ENCODE results near the gene ADAMTS6. TPM values are rescaled to one million over a fixed set of nuclear protein-coding genes. Genes with fewer than 3 reads are reported as not detected.

The ADAMTS6 gene
- total RNA-seq, 6 donors from 2014 or later = 2.2 to 19.4 (median 6.5) TPM

DNA sequence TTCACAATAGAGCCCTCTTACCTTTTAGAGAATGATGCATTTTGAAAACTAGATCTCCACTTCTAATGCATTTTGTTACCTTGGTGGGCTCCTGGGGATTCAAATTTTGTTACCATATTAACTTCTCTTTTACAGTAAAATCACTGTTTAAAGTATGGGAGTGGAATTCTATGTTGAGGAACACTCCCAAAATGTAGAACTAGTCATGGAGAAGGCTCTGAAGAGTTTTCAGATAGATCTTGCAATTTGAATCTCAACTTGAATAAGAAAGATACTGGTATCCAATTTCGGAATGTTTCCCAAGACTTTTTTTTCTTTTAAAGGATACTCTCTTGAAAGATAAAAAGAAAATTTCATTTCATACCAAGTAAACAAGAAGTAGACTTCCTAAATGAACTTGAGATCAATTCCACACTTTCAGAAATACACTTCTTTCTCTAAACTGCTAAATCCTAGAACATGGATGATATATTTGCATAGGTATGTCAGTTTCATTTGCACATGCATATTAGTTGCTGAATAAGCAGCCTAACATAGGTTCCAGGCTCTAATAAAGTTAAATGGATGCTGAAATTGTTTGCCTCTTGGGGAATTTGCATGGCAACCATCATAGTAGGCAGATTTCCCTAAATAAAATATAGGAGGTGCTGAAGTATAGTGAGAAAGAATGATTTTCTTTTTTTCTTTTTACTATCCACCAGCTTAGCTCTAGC lies 205.4 kb downstream of the ADAMTS6 start:
- DNase-seq = no peak
- no peak for ATAC-seq (ENCODE audit: low FRiP score in 2 of 2)
- H3K27me3 ChIP-seq = no peaks in the 10 kb centered on the region
- H3K9me3 ChIP-seq = no peaks in the 10 kb centered on the region
- no peak for TF ChIP-seq POLR2A (IDR thresholded peaks at IDR 0.05)
- TF ChIP-seq, protein P1, sequence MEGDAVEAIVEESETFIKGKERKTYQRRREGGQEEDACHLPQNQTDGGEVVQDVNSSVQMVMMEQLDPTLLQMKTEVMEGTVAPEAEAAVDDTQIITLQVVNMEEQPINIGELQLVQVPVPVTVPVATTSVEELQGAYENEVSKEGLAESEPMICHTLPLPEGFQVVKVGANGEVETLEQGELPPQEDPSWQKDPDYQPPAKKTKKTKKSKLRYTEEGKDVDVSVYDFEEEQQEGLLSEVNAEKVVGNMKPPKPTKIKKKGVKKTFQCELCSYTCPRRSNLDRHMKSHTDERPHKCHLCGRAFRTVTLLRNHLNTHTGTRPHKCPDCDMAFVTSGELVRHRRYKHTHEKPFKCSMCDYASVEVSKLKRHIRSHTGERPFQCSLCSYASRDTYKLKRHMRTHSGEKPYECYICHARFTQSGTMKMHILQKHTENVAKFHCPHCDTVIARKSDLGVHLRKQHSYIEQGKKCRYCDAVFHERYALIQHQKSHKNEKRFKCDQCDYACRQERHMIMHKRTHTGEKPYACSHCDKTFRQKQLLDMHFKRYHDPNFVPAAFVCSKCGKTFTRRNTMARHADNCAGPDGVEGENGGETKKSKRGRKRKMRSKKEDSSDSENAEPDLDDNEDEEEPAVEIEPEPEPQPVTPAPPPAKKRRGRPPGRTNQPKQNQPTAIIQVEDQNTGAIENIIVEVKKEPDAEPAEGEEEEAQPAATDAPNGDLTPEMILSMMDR (IDR thresholded peaks at IDR 0.05) = no peak
- no peak for TF ChIP-seq POLR2AphosphoS5 (IDR thresholded peaks at IDR 0.05)
- TF ChIP-seq EP300 (IDR thresholded peaks at IDR 0.05) = no peak
- WGBS, 2 donors = 78 to 85% methylated on average over 1 of the region's 1 CpG
- no peak overlapping the region for H3K27ac ChIP-seq
- no peak overlapping the region for H3K4me3 ChIP-seq
- no peaks in the 10 kb centered on the region for H3K36me3 ChIP-seq
- no peaks in the 10 kb centered on the region for H3K4me1 ChIP-seq

DNA sequence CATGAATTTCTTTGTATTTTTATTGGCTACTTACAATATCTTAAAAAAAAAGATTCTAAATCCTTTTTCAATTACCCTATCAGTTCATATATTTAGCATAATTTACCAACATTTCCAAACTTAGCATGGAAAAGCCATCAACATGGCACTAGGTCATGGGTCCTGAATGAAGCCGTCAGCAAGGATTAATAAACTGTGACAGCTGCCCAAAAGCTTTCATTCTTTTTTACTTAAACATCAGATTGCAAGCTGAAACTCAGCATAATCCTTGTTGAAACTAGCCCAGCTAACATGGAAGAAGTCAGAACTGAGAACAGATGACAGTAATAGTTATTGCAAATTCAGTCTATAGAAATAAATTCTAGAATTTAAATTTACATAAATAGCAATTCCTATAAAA lies 209.8 kb downstream of the ADAMTS6 start:
- 83 to 84% methylated on average over 1 of the region's 1 CpG for whole genome bisulfite sequencing, 2 donors
- Histone ChIP-seq H3K4me1 (no peaks in the 10 kb centered on the region), H3K36me3 (no peaks in the 10 kb centered on the region), H3K9me3 (no peaks in the 10 kb centered on the region), H3K27me3 (no peaks in the 10 kb centered on the region), H3K27ac (no peak overlapping the region), H3K4me3 (no peak overlapping the region)
- TF ChIP-seq POLR2AphosphoS5 (IDR thresholded peaks at IDR 0.05) = no peak
- TF ChIP-seq POLR2A (IDR thresholded peaks at IDR 0.05) = no peak
- TF ChIP-seq EP300 (IDR thresholded peaks at IDR 0.05) = no peak
- TF ChIP-seq, protein P1 (IDR thresholded peaks at IDR 0.05) = no peak
- DNase-seq = no peak
- ATAC-seq (ENCODE audit: low FRiP score in 2 of 2) = no peak

DNA sequence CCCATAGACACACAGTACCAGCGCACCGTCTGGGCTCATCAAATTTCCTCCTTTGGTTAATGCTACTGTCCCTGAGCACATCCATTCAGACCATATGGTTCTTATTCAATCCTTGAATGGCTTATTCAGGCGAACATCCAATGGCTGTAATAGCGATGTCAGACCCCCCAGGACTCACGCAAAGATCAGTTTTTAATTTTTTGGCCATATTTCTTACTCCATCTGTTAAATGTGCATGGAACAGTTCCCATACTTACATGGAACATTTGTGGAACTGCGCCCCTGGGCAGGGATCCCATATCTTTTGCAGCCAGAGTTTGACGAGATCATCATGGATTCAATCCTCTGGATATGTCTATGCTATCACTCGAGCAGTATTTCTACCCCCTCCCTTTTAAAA lies 213.2 kb downstream of the ADAMTS6 start:
- Histone ChIP-seq H3K4me3 (no peak overlapping the region), H3K27me3 (no peaks in the 10 kb centered on the region), H3K9me3 (no peaks in the 10 kb centered on the region), H3K27ac (no peak overlapping the region), H3K36me3 (no peaks in the 10 kb centered on the region), H3K4me1 (no peaks in the 10 kb centered on the region)
- TF ChIP-seq EP300 (IDR thresholded peaks at IDR 0.05) (no peak), POLR2AphosphoS5 (IDR thresholded peaks at IDR 0.05) (no peak), POLR2A (IDR thresholded peaks at IDR 0.05) (no peak)
- TF ChIP-seq, protein P1 (IDR thresholded peaks at IDR 0.05) = no peak
- 81 to 89% methylated on average over 8 of the region's 8 CpGs for WGBS, 2 donors
- no peak for DNase-seq
- ATAC-seq (ENCODE audit: low FRiP score in 2 of 2) = no peak

DNA sequence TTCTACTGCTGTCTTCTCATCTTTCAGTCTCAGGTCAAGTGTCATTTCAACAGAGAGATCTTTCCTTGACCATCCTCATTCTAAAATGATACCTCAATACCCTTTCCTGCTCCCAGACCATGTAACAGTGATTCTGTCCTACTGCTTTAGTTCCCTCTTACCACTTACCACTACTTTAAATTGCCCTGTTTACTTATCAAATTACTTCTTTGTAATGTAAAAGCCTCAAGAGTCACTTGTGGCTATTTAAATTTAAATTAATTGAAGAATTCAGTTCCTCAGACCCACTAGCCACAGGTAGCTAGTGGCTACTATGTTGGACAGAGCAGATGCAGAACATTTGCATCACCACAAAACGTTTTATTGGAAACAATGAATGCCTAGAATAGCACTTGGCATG lies 217.3 kb downstream of the ADAMTS6 start:
- H3K4me3 ChIP-seq = no peak overlapping the region
- H3K9me3 ChIP-seq = no peaks in the 10 kb centered on the region
- no peak for DNase-seq
- no peak overlapping the region for H3K27ac ChIP-seq
- 33 to 36% methylated on average over 1 of the region's 1 CpG for WGBS, 2 donors
- no peaks in the 10 kb centered on the region for H3K4me1 ChIP-seq
- no peaks in the 10 kb centered on the region for H3K36me3 ChIP-seq
- TF ChIP-seq POLR2AphosphoS5 (IDR thresholded peaks at IDR 0.05) (no peak), POLR2A (IDR thresholded peaks at IDR 0.05) (no peak), EP300 (IDR thresholded peaks at IDR 0.05) (no peak)
- TF ChIP-seq, protein P1 (IDR thresholded peaks at IDR 0.05) = no peak
- ATAC-seq (ENCODE audit: low FRiP score in 2 of 2) = no peak
- no peaks in the 10 kb centered on the region for H3K27me3 ChIP-seq

DNA sequence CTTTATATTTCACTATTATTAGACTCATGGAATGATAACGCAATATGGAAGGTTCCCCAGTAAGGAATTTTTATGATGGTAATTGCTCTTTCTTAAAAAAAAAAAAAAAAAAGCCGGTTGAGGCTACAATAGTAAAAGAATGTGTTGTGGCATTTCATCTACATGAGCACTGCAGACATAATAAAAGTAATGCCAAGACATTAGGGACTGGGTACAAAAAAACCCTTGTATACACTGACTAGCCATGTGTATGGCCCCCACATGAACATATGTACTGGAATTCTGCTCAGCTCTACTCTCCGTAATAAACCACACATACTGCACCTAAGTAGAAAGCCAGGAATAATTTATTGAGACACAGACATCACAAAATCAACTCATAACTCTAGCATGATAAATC lies 218.4 kb downstream of the ADAMTS6 start:
- Histone ChIP-seq H3K9me3 (no peaks in the 10 kb centered on the region), H3K4me3 (no peak overlapping the region), H3K27me3 (no peaks in the 10 kb centered on the region), H3K36me3 (no peaks in the 10 kb centered on the region), H3K4me1 (no peaks in the 10 kb centered on the region), H3K27ac (no peak overlapping the region)
- no peak for TF ChIP-seq POLR2AphosphoS5 (IDR thresholded peaks at IDR 0.05)
- TF ChIP-seq EP300 (IDR thresholded peaks at IDR 0.05) = no peak
- TF ChIP-seq, protein P1 (IDR thresholded peaks at IDR 0.05) = no peak
- no peak for TF ChIP-seq POLR2A (IDR thresholded peaks at IDR 0.05)
- DNase-seq (no peak), ATAC-seq (ENCODE audit: low FRiP score in 2 of 2) (no peak)
- 83% methylated on average over 3 of the region's 3 CpGs for WGBS, 2 donors

All from upper lobe of left lung (tissue), 6 donors.